ENCODE measurements around the gene METAP1. TPM values are rescaled to one million over a fixed set of nuclear protein-coding genes. Genes with fewer than 3 reads are reported as not detected.

The METAP1 gene
- total and polyA plus RNA-seq, 4 donors, result 9.5 to 16.9 (median 13.4) TPM

GRCh38 chr4:99038213-99038612, 42.7 kb downstream of the METAP1 start:
- TF ChIP-seq GABPA (IDR thresholded peaks at IDR 0.05 in 1 of 2, conservative IDR thresholded peaks at IDR 0.05 in 1 of 2) (no peak), EGR1 (IDR thresholded peaks at IDR 0.05; ENCODE audit: low read depth in 2 of 2) (no peak), YY1 (IDR thresholded peaks at IDR 0.05) (no peak), CTCF (IDR thresholded peaks at IDR 0.05; ENCODE audit: low read depth, low read length, missing input control) (no peak), RXRA (IDR thresholded peaks at IDR 0.05) (no peak), ATF3 (IDR thresholded peaks at IDR 0.05) (no peak), HNF4G (IDR thresholded peaks at IDR 0.05) (no peak), HNF4A (conservative IDR thresholded peaks at IDR 0.05) (no peak)
- Histone ChIP-seq H3K9ac (ENCODE audit: low read depth in 1 of 2, low read length in 2 of 2) (no peak overlapping the region), H3K36me3 (ENCODE audit: control insufficient read depth in 4 of 4, insufficient read depth in 3 of 4, low read depth in 1 of 4, low read length in 3 of 4) (peaks cover 0 to under 1% (median 0%) of the 10 kb centered on the region in 4 donors), H3K27ac (ENCODE audit: low read depth in 1 of 2, low read length in 2 of 2) (no peak overlapping the region), H3K4me1 (ENCODE audit: control insufficient read depth in 4 of 4, insufficient read depth in 4 of 4, low read length in 3 of 4) (no peaks in the 10 kb centered on the region), H3K27me3 (ENCODE audit: control insufficient read depth in 4 of 4, insufficient read depth in 4 of 4, low read length in 3 of 4) (no peaks in the 10 kb centered on the region), H3K9me3 (ENCODE audit: control insufficient read depth in 4 of 4, low read length in 3 of 4) (no peaks in the 10 kb centered on the region), H3K4me3 (ENCODE audit: low read depth in 1 of 3, low read length in 3 of 3) (no peak overlapping the region)
- WGBS, result 99% methylated on average over 1 of the region's 1 CpG
- DNase-seq (ENCODE audit: low spot score), result no peak

- H3K4me1 ChIP-seq (ENCODE audit: control insufficient read depth in 4 of 4, insufficient read depth in 4 of 4, low read length in 3 of 4), result no peaks in the 10 kb centered on the region
- DNase-seq (ENCODE audit: low spot score), result no peak
- no peak for TF ChIP-seq RXRA (IDR thresholded peaks at IDR 0.05)
- TF ChIP-seq REST (IDR thresholded peaks at IDR 0.05), result no peak
- TF ChIP-seq RAD21 (IDR thresholded peaks at IDR 0.05), result no peak
- no peak for TF ChIP-seq MAX (IDR thresholded peaks at IDR 0.05)
- no peak for TF ChIP-seq FOXA2 (IDR thresholded peaks at IDR 0.05)
- no peak for TF ChIP-seq SP1 (IDR thresholded peaks at IDR 0.05)
- no peak for TF ChIP-seq JUND (IDR thresholded peaks at IDR 0.05)
- TF ChIP-seq HNF4G (IDR thresholded peaks at IDR 0.05), result no peak
- TF ChIP-seq EGR1 (IDR thresholded peaks at IDR 0.05; ENCODE audit: low read depth in 2 of 2), result no peak
- no peak for TF ChIP-seq FOXA1 (IDR thresholded peaks at IDR 0.05)
- no peak for TF ChIP-seq YY1 (IDR thresholded peaks at IDR 0.05)
- TF ChIP-seq ATF3 (IDR thresholded peaks at IDR 0.05), result no peak
- H3K9me3 ChIP-seq (ENCODE audit: control insufficient read depth in 4 of 4, low read length in 3 of 4), result no peaks in the 10 kb centered on the region
- H3K27me3 ChIP-seq (ENCODE audit: control insufficient read depth in 4 of 4, insufficient read depth in 4 of 4, low read length in 3 of 4), result no peaks in the 10 kb centered on the region
- no peak overlapping the region for H3K27ac ChIP-seq (ENCODE audit: low read depth in 1 of 2, low read length in 2 of 2)
- peaks cover 0 to 4% (median under 1%) of the 10 kb centered on the region in 4 donors for H3K36me3 ChIP-seq (ENCODE audit: control insufficient read depth in 4 of 4, insufficient read depth in 3 of 4, low read depth in 1 of 4, low read length in 3 of 4)
- H3K4me3 ChIP-seq (ENCODE audit: low read depth in 1 of 3, low read length in 3 of 3), result no peak overlapping the region
- 55% methylated on average over 2 of the region's 2 CpGs for WGBS
- H3K9ac ChIP-seq (ENCODE audit: low read depth in 1 of 2, low read length in 2 of 2), result no peak overlapping the region
Measured at GRCh38 chr4:99043346-99043745, 47.8 kb downstream of the METAP1 start.

Measured in liver (tissue), 9 donors.